Thyroid gland (tissue), 4 donors: ENCODE measurements around the gene JPH4.

Experiments used
- POLR2A ChIP-seq, 2 donors: fragments of 450-650 bp; IDR thresholded peaks; one replicate each; pipeline ENCODE4 v1.6.1; 2017; ENCODE audit warnings: antibody characterized with exemption in 2 of 2, mild to moderate bottlenecking in 2 of 2, moderate library complexity in 1 of 2
- TF ChIP-seq, protein P1 (sequence below), 6 experiments: fragments of 200-600 bp in 3 of 6; fragments of 450-650 bp in 3 of 6; sonication (generic) in 3 of 6; IDR thresholded peaks; one replicate each; pipeline ENCODE4 v1.5.1; 2016 to 2019; ENCODE audit warnings: antibody characterized with exemption in 6 of 6, mild to moderate bottlenecking in 2 of 6, inconsistent platforms in 1 of 6, moderate library complexity in 1 of 6

DNA sequence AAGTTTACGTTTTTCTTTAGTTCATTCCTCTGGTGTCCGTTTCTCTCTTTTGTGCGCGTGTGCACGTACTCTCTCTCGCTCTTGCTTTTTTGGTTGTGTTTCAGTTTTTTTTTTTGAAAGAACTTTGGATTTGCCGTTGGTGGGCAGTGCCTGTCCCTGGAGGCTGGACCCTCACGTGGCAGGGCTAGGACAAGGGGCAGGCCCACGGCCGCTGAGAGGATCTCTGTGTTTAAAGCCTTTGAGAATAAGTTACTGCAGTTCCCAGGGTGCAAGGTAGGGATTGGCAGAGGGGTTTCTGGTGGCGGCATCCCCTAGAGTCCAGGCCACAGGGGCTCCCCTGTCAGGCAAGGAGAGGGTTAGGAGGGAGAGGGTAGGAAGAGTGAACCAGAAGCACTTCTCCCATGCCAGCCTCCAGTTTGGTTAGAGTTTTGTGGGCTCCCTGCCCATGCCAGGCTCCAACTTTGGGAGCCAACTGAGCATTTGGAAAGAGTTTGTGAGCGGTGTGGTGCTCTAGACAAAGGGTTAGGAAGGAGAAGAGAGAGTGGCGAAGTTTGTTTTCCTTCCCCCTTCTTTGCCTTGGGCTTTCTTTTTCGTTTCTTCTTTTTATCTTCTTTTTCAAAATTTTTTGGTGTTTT is 57.6 kb downstream of the JPH4 start:
- TF ChIP-seq, protein P1, sequence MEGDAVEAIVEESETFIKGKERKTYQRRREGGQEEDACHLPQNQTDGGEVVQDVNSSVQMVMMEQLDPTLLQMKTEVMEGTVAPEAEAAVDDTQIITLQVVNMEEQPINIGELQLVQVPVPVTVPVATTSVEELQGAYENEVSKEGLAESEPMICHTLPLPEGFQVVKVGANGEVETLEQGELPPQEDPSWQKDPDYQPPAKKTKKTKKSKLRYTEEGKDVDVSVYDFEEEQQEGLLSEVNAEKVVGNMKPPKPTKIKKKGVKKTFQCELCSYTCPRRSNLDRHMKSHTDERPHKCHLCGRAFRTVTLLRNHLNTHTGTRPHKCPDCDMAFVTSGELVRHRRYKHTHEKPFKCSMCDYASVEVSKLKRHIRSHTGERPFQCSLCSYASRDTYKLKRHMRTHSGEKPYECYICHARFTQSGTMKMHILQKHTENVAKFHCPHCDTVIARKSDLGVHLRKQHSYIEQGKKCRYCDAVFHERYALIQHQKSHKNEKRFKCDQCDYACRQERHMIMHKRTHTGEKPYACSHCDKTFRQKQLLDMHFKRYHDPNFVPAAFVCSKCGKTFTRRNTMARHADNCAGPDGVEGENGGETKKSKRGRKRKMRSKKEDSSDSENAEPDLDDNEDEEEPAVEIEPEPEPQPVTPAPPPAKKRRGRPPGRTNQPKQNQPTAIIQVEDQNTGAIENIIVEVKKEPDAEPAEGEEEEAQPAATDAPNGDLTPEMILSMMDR (IDR thresholded peaks at IDR 0.05) = no peak
- no peak for TF ChIP-seq POLR2A (IDR thresholded peaks at IDR 0.05)
